Measurements from ENCODE around the gene LTBP2. TPM values are rescaled to one million over a fixed set of nuclear protein-coding genes. Genes with fewer than 3 reads are reported as not detected.

The LTBP2 gene
- total and polyA plus RNA-seq, 2 experiments from 2014 or later = 2.0 to 5.4 TPM

DNA sequence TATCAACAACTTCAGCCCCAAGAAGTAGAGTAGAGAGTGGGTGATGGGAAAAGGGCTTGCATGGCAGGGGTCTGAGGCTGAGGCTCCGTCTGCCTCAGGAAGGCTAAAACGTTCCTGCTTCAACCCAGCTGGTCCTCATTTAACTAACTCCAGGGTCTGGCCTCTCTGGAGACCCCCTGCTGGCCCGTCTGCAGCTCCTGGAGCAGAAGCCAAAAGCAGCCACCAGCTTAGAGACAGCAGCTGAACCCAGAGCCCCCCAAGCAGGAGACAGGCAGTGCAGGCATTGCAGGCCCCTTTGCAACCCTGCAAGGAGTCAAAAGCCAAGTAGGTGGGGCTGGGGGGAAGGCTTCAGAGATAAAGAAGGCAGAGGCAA lies 25.1 kb upstream of the LTBP2 start:
- TF ChIP-seq, protein P1, sequence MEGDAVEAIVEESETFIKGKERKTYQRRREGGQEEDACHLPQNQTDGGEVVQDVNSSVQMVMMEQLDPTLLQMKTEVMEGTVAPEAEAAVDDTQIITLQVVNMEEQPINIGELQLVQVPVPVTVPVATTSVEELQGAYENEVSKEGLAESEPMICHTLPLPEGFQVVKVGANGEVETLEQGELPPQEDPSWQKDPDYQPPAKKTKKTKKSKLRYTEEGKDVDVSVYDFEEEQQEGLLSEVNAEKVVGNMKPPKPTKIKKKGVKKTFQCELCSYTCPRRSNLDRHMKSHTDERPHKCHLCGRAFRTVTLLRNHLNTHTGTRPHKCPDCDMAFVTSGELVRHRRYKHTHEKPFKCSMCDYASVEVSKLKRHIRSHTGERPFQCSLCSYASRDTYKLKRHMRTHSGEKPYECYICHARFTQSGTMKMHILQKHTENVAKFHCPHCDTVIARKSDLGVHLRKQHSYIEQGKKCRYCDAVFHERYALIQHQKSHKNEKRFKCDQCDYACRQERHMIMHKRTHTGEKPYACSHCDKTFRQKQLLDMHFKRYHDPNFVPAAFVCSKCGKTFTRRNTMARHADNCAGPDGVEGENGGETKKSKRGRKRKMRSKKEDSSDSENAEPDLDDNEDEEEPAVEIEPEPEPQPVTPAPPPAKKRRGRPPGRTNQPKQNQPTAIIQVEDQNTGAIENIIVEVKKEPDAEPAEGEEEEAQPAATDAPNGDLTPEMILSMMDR (IDR thresholded peaks at IDR 0.05; ENCODE audit: low read depth, low read length) = no peak
- Histone ChIP-seq H3K9me3 (ENCODE audit: low read depth) (no peaks in the 10 kb centered on the region), H3K36me3 (no peaks in the 10 kb centered on the region), H3K27ac (peak overlapping the region; percentile 75), H3K4me3 (no peak overlapping the region), H3K27me3 (no peaks in the 10 kb centered on the region), H3K4me1 (ENCODE audit: low read depth) (peaks cover 33% of the 10 kb centered on the region)
- no peak for DNase-seq (ENCODE audit: low read depth in 1 of 2, low spot score in 1 of 2)

DNA sequence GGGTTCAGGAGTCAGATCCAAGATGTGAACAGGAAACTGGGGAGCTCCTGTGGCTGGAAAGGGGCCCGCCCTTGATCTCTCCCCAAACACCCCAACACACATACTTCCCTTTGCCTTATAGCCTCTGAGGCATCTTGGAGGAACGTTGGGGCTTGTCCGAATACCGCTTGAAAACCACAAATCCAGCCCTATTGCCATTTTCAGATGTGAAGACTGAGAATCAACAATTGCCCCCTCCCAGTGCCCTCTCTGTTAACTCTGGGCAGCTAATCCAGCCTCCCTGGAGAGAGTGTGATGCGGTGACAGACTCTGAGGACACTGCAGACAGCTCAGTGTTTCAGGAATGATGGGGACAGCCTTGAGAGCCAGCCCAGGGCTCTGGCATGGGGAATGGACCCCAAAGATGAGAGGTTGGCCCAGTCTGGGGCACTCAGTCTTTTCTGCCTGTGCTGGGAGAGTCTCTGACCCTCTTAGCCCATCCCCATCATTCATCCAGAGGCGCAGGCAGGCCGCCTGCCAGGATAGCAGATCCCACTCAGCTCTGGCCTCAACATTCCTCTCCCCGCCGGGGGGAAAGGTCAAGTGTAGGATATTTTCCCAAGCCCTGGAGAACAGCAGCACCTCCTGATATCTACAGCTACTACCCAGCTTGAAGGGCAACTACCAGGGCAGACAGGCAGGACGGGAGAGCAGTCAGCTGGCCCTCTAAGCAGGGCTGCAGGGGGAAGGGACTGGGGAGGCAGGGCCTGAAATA lies 24.6 kb upstream of the LTBP2 start:
- TF ChIP-seq, protein P1 (IDR thresholded peaks at IDR 0.05; ENCODE audit: low read depth, low read length) = no peak
- Histone ChIP-seq H3K27ac (peak overlapping the region; percentile 75), H3K4me1 (ENCODE audit: low read depth) (peaks cover 33% of the 10 kb centered on the region)

DNA sequence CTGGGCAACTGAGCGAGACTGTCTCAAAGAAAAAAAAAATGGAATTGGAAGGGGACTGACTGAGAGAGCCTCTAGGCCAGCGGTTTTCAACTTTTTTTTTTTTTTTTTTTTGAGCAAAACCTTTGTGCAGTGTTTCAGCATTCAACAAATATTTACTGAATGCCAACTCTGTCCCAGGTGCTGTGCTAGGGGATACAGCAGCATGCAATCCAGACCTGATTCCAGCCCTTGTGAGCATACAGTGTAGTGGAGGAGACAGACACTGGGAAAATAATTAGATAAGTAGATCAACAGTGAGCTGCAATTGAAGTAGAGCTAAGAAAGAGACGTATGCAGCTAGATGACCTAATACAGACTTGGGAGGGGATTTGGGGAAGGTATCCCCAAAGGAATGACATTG lies 23.8 kb upstream of the LTBP2 start:
- H3K27me3 ChIP-seq = no peaks in the 10 kb centered on the region
- TF ChIP-seq, protein P1 (IDR thresholded peaks at IDR 0.05; ENCODE audit: low read depth, low read length) = no peak
- peaks cover 33% of the 10 kb centered on the region for H3K4me1 ChIP-seq (ENCODE audit: low read depth)
- H3K4me3 ChIP-seq = no peak overlapping the region
- H3K9me3 ChIP-seq (ENCODE audit: low read depth) = no peaks in the 10 kb centered on the region
- no peak for DNase-seq (ENCODE audit: low read depth in 1 of 2, low spot score in 1 of 2)
- peak overlapping the region; percentile 75 for H3K27ac ChIP-seq
- H3K36me3 ChIP-seq = no peaks in the 10 kb centered on the region

More for the DNA sequence above, 24.6 kb upstream of the LTBP2 start:
- no peaks in the 10 kb centered on the region for H3K27me3 ChIP-seq
- no peaks in the 10 kb centered on the region for H3K9me3 ChIP-seq (ENCODE audit: low read depth)
- no peaks in the 10 kb centered on the region for H3K36me3 ChIP-seq
- DNase-seq (ENCODE audit: low read depth in 1 of 2, low spot score in 1 of 2) = peak in 1 of 2 donors; percentile 64
- no peak overlapping the region for H3K4me3 ChIP-seq

DNA sequence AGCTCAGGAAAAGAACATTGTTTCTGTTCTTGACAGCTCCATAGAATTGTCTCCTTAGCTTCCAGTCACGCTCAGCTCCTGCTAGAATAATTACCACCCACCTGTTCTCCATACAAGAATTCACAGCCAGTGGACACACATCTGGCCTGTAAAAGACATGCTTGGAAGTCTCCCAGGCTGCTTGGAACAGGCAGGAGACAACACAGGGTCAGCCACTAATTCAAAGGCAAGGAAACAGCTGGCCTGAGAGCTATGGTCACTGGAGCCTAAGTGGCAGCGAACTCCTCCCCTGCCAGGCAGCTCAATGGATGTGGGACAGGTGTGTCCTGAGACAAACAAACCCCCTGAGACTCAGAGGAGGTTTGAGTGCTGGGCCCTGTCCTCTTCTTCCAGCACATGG lies 22.9 kb upstream of the LTBP2 start:
- TF ChIP-seq, protein P1 (IDR thresholded peaks at IDR 0.05; ENCODE audit: low read depth, low read length) = no peak

DNA sequence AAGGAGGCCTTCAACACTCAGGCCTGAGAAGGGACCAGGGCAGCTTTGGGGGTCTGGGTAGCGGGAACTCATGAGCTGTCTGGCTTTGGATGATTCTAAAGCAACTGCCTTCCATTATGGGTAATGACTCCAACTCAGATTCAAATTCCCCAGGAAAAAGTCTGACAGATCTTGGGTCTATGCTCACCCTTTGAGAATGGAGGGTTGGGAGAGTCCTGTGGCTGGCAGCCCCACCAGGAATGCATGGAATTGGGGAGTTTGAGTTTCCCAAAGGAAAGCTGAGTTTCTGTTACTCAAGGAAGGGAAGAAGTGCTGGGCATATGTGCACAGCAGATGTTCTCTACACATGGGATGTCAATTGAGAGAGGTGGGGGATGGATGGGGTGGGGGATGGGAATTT lies 22.4 kb upstream of the LTBP2 start:
- TF ChIP-seq, protein P1 (IDR thresholded peaks at IDR 0.05; ENCODE audit: low read depth, low read length) = no peak
- no peak for DNase-seq (ENCODE audit: low read depth in 1 of 2, low spot score in 1 of 2)
- Histone ChIP-seq H3K4me3 (no peak overlapping the region), H3K9me3 (ENCODE audit: low read depth) (no peaks in the 10 kb centered on the region), H3K36me3 (no peaks in the 10 kb centered on the region), H3K27me3 (no peaks in the 10 kb centered on the region), H3K27ac (no peak overlapping the region), H3K4me1 (ENCODE audit: low read depth) (peaks cover 33% of the 10 kb centered on the region)

More for the DNA sequence above, 22.9 kb upstream of the LTBP2 start:
- Histone ChIP-seq H3K4me1 (ENCODE audit: low read depth) (peaks cover 33% of the 10 kb centered on the region), H3K36me3 (no peaks in the 10 kb centered on the region), H3K9me3 (ENCODE audit: low read depth) (no peaks in the 10 kb centered on the region), H3K27me3 (no peaks in the 10 kb centered on the region), H3K27ac (no peak overlapping the region), H3K4me3 (no peak overlapping the region)
- DNase-seq (ENCODE audit: low read depth in 1 of 2, low spot score in 1 of 2) = no peak
